Activated naive CD8-positive, alpha-beta T cell treated with anti-CD3 and anti-CD28 coated beads, Interleukin-2, amount 50 U/mL, for 16 hours (primary cell): ENCODE data around the gene SLC19A1.
"Not testable (repeated sequence)": the region's sequence is repeated elsewhere in the genome, so short reads cannot be mapped to it uniquely, and the experiment has no call there.

Experiments
- DNase-seq: peaks from one replicate; pipeline ENCODE4 v3.0.0-alpha.2; 2020; ENCODE audit warnings: low read depth, low spot score

The SLC19A1 gene

GRCh38 chr21:45576838-45577737 lies 34.8 kb upstream of the SLC19A1 start:
- no peak for DNase-seq

GRCh38 chr21:45575993-45576837 lies 34.0 kb upstream of the SLC19A1 start:
- no peak for DNase-seq

- DNase-seq, result no peak
Measured at GRCh38 chr21:45575304-45575992, 33.2 kb upstream of the SLC19A1 start.

- no peak for DNase-seq
Measured at GRCh38 chr21:45574691-45575090, 32.5 kb upstream of the SLC19A1 start.

DNA sequence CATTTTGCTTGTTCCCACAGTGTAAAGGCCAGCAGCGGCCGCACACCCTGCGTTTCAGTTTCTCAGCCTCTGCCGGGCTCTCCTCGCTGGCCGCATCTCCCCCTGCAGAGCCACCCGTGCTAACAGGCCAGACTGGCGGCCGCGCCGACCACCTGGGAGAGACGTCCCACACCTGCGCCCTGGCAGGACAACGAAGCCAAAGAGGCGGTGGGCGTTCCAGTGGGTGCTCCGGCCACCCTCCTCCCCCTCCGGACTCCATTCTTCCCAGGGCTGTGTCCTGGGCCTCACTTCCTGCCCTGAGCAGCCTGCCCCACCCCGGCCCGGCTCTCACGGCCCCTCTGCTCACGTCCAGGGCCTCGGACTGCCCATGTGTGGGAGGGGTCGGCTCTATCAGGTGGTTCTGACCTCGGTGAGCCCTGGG lies 31.9 kb upstream of the SLC19A1 start:
- DNase-seq, result no peak

DNA sequence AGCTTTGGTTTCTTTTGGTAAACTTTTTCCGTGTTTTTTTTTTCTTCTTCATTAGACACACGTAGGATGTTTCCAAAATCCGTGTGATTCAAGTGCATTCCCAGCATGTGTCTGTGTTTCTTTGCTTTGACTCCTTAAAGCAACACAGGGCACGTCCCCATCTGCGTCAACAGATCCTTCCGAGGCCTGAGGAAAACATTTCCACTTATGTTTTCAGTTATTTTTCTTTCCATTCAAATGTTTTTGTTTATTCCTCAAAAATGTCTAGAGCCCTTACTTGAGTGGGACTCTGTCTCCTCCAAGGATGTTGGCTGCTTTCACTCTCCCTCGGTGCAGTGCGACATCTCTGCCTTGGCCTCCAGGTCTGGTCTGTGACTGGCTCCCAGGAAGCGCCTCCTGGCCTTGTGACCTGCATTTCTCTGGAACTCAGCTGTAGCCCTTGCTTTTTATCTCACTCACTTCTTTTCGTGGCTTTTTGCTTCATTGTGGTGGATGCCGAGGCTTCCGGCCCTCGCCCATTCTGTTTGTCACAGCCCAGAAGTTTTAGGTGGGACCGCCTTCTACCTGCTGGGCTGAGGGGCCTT lies 31.3 kb upstream of the SLC19A1 start:
- DNase-seq, result no peak

- DNase-seq, result no peak
Measured at GRCh38 chr21:45572783-45573451, 30.7 kb upstream of the SLC19A1 start.

DNA sequence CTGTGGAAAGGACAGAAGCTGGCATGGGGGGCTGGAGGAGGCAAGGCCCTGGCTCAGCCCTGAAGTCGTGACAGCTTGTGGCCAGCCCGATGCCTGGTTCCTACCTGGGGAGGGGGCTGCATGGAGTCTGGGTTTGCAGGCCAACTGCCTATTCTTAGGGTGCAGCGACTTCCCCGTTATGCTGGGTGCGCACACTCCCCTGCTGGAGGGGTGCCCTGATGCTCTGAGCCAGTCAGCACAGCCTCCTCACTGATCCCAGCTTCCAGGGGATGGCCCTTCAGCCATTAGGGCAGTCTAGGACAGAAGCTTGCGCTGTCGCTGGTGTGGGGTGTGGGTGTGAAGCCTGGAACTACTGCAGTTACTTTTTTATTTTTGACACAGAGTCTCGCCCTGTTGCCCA lies 30.0 kb upstream of the SLC19A1 start:
- DNase-seq, result no peak

GRCh38 chr21:45571641-45572040 lies 29.4 kb upstream of the SLC19A1 start:
- no peak for DNase-seq

DNA sequence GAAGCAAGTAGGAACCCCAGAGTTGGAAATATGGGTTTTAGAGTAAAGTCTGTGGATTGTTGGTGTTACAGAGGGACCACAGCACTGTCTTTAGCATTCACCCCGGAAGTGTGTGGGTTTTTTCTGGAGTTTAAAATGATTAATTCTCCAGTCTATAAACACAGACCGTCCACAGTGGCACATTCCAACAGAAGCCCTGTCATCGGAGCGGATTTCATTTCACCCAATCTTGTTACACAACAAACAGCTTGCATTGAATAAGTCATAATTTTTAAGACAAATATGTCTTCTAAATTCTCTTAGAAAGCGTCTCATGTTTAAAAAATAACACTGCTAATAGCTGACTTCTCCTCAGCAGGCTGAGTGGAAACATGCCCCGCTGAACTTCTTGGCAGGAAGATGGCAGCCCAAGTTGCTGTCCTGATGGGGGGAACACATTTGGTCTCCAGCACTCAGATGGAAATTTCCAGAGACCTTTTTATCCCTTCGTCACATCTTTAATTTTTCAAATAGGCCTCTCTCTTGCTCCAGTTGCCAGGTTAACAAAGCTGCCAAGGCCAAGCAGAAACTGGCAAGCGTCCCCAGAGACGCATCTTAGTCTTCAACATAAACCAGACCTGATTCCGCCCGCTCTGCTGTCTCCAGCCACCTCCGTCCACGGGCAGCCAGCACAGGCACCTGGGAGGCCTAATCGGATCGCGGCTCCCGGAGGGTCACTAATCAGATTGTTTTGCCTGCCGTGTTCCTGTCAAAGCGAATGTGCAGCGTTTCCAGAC lies 28.8 kb upstream of the SLC19A1 start:
- no peak for DNase-seq

GRCh38 chr21:45570071-45570470 lies 27.8 kb upstream of the SLC19A1 start:
- no peak for DNase-seq

- no peak for DNase-seq
Measured at GRCh38 chr21:45568383-45568782, 26.1 kb upstream of the SLC19A1 start.

DNA sequence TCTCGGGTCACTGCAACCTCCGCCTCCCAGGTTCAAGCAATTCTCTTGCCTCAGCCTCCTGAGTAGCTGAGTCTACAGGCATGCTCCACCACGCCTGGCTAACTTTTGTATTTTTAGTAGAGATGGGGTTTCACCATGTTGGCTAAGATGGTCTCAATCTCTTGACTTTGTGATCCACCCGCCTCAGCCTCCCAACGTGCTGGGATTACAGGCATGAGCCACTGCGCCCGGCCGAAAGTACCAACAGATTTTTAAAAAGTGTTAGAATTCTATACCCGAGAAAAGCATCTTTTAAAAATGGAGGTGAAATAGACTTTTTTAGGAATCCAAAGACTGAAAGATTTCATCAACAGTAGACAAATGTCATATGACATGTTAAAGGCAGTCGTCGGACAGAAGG lies 21.9 kb upstream of the SLC19A1 start:
- DNase-seq, result not testable (repeated sequence)

DNA sequence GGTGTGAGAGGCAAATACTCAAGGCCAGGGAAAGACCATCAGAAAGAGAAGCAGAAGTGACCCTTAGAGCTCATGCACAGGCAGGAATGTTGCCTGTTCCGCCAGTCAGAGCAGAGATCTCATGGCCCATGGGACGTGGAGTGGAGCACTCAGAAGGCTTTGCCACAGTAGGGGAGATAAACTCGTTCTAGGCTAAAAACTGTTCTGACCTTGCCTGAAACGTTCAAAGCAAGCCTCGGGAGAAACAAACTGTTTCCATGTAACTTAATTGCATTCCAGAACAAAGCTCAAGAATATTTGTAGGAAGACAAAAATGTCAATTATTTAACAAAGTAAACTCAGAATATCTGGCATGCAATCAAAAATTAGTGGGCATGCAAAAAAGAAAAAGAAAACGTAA lies 20.7 kb upstream of the SLC19A1 start:
- no peak for DNase-seq

- DNase-seq, result no peak
Measured at GRCh38 chr21:45562402-45562801, 20.2 kb upstream of the SLC19A1 start.

DNA sequence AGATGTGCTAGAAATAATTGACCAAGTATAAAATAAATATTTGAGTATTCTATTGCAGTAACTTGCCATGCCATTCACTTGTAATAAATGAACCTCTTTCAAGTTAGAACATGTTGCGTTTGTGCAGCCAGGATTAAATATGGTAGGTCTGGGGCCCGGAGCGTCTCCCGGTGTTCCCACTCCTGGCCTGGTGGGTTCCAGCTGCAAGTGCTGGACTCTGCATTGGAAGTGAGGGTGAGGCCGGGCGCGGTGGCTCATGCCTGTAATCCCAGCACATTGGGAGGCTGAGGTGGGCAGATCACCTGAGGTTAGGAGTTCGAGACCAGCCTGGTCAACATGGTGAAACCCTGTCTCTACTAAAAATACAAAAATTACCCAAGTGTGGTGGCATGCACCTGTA lies 19.0 kb upstream of the SLC19A1 start:
- not testable (repeated sequence) for DNase-seq

DNA sequence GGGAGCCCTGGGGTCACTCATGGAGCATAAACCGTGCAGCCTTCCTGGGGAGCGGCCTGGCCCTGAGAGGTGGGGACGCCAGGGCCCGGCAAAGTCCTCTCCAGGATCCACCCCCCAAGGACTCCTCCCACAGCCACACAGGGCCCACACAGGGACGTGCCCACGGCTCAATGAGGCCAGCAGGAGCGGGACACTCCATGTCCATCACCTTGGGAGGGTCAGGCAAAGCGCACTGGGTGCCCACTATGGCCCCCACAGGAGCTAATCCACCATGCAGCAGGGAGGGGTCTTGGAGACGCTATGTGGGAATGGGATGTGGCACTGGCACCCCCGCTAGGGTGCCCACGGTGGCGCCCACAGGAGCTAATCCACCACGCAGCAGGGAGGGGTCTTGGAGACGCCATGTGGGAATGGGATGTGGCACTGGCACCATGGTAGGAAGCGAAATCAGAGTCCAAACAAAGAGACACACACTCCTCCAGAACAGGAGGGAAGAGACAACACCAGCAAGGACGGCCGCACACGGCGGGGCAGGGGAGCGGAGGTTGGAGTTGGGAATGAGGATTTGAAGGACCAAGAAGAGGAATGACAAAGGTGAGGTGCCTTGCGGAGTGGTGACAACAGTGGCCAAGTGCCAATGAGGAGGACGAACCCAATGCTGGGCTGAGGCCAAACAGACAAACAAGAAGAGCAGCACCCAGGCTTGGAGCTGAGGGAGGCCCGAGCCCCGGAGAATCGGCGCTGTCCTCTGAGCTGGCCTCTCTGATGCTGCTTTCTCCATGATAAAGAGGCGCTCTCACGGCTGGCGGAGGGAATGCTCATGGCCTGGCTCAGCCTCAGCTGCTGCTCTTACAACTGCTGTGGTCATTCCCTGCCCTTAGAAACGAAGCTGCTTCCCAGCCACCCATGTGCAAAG lies 18.1 kb upstream of the SLC19A1 start:
- DNase-seq, result no peak

GRCh38 chr21:45559216-45560105 lies 17.2 kb upstream of the SLC19A1 start:
- DNase-seq, result no peak
